K562 (cell line): ENCODE measurements around the gene ABLIM2.

Source experiments
- EHMT2 ChIP-seq: fragments of 450-650 bp; IDR thresholded peaks from 2 replicates; pipeline ENCODE4 v1.6.1; 2018; ENCODE audit warnings: antibody characterized with exemption
- HNRNPK ChIP-seq: fragments of 200-400 bp; formaldehyde crosslinking; IDR thresholded peaks from one replicate; pipeline ENCODE4 v1.6.1; 2018; ENCODE audit warnings: mild to moderate bottlenecking, low read depth, low read length; ENCODE audit not compliant: poor library complexity, severe bottlenecking
- MTA3 ChIP-seq: fragments of 450-650 bp; formaldehyde crosslinking; IDR thresholded peaks from 2 replicates; pipeline ENCODE4 v1.6.1; 2017; ENCODE audit warnings: mild to moderate bottlenecking, borderline replicate concordance
- NR2C1 ChIP-seq, 2 experiments: fragments of 450-650 bp; IDR thresholded peaks; 2 replicates each; pipeline ENCODE4 v1.6.1; 2017; ENCODE audit warnings: mild to moderate bottlenecking in 2 of 2, antibody characterized with exemption in 1 of 2, inconsistent platforms in 1 of 2, missing compliant biosample characterization in 1 of 2, missing genetic modification characterization in 1 of 2
- NR2C2 ChIP-seq, 2 experiments: fragments of 200-800 bp in 1 of 2; sonication (Bioruptor generic) in 1 of 2; sonication (generic) in 1 of 2; formaldehyde crosslinking in 1 of 2; IDR thresholded peaks; 2 replicates each; pipeline versions ENCODE4 v1.6.1 to v1.8.0; 2016 to 2022; ENCODE audit warnings: mild to moderate bottlenecking in 1 of 2, missing compliant biosample characterization in 1 of 2, missing genetic modification characterization in 1 of 2, missing genetic modification reagents in 1 of 2
- POLR2A ChIP-seq: fragments of 450-650 bp; conservative IDR thresholded peaks from 2 replicates; pipeline ENCODE4 v1.6.1; 2016
- ZFP36 ChIP-seq: fragments of 150-350 bp; IDR thresholded peaks from 2 replicates; pipeline ENCODE4 v1.6.1; 2018; ENCODE audit warnings: low read length, low read depth; ENCODE audit not compliant: partially characterized antibody
- ZNF407 ChIP-seq: fragments of 450-650 bp; IDR thresholded peaks from 2 replicates; pipeline ENCODE4 v1.6.1; 2016; ENCODE audit warnings: low read depth
- ZNF695 ChIP-seq: fragments of 450-650 bp; formaldehyde crosslinking; IDR thresholded peaks from 2 replicates; pipeline ENCODE4 v1.4.0; 2020; ENCODE audit warnings: mild to moderate bottlenecking, moderate library complexity
- ZNF79 ChIP-seq: fragments of 250-450 bp; sonication (Bioruptor Pico); IDR thresholded peaks from 2 replicates; pipeline ENCODE4 v1.4.0; 2020; ENCODE audit warnings: low read depth, mild to moderate bottlenecking, moderate library complexity

GRCh38 chr4:8037150-8037769 lies 121.4 kb downstream of the ABLIM2 start:
- TF ChIP-seq NR2C1 (IDR thresholded peaks at IDR 0.05) (no peak), NR2C1 (tag; IDR thresholded peaks at IDR 0.05) (no peak), EHMT2 (no peak), ZNF79 (CRISPR knock-in tag) (no peak), HNRNPK (no peak), MTA3 (no peak), ZNF407 (no peak), POLR2A (no peak), ZFP36 (no peak), NR2C2 (CRISPR knock-in tag; IDR thresholded peaks at IDR 0.05) (no peak), NR2C2 (tag; IDR thresholded peaks at IDR 0.05) (no peak), ZNF695 (no peak)
